H1 (cell line): ENCODE data around the gene COL25A1. TPM values are rescaled to one million over a fixed set of nuclear protein-coding genes. Genes with fewer than 3 reads are reported as not detected.

ENCODE experiments used
- CTCF ChIA-PET: fragments of 300-600 bp; sonication (Branson Sonifier 250); formaldehyde crosslinking; loops from one replicate; lab custom pipeline; 2021; ENCODE audit not compliant: partially characterized antibody; lab: Charles Lee
- POLR2A ChIA-PET: fragments of 300-600 bp; sonication (Branson Sonifier 250); formaldehyde crosslinking; loops from one replicate; lab custom pipeline; 2021; ENCODE audit warnings: inconsistent platforms; ENCODE audit not compliant: partially characterized antibody; lab: Charles Lee
- DNase-seq, 2 experiments: peaks; one replicate each; pipeline versions ENCODE4 v3.0.0 to v3.0.0-alpha.2; 2010 to 2022; ENCODE audit warnings: low spot score in 2 of 2, low read depth in 1 of 2, mixed read lengths in 1 of 2
- FAIRE-seq: peaks from 2 replicates; lab custom pipeline; 2011; peaks lifted over from hg19 to GRCh38; lab: Jason Lieb, UNC
- H2AFZ ChIP-seq: 2 replicates; pipeline ENCODE4 v1.8.1; 2012; ENCODE audit warnings: low read length, inconsistent platforms
- H2AK5ac ChIP-seq: 2 replicates; pipeline ENCODE4 v1.6.1; 2013; ENCODE audit warnings: low read depth, low read length
- H2BK120ac ChIP-seq: replicated peaks from 2 replicates; pipeline ENCODE3; 2013; ENCODE audit warnings: low read depth, low read length, inconsistent platforms
- H2BK12ac ChIP-seq: 2 replicates; pipeline ENCODE4 v1.6.1; 2013; ENCODE audit warnings: low read depth, low read length
- H2BK15ac ChIP-seq: 2 replicates; pipeline ENCODE4 v1.6.1; 2013; ENCODE audit warnings: low read length
- H2BK20ac ChIP-seq: 2 replicates; pipeline ENCODE4 v1.6.1; 2013; ENCODE audit warnings: low read length
- H2BK5ac ChIP-seq: 2 replicates; pipeline ENCODE4 v1.6.1; 2013; ENCODE audit warnings: low read depth, low read length
- H3K14ac ChIP-seq: 2 replicates; pipeline ENCODE4 v1.6.1; 2013; ENCODE audit warnings: inconsistent platforms; ENCODE audit not compliant: insufficient read length
- H3K18ac ChIP-seq: 2 replicates; pipeline ENCODE4 v1.6.1; 2013; ENCODE audit warnings: low read length; ENCODE audit errors: extremely low read depth
- H3K23ac ChIP-seq: 2 replicates; pipeline ENCODE4 v1.6.1; 2013; ENCODE audit warnings: inconsistent platforms; ENCODE audit not compliant: insufficient read length
- H3K23me2 ChIP-seq: 2 replicates; pipeline ENCODE4 v1.6.1; 2013; ENCODE audit warnings: low read depth, low read length
- H3K27ac ChIP-seq: 2 replicates; pipeline ENCODE4 v1.6.1; 2011; ENCODE audit warnings: low read depth, low read length, inconsistent platforms
- H3K27me3 ChIP-seq, 4 experiments: replicated peaks in 1 of 4; 1 replicate in 1 of 4; 2 replicates in 3 of 4; pipeline versions ENCODE4 v1.6.1 to v1.8.1; 2011 to 2013; ENCODE audit warnings: low read length in 3 of 4, mild to moderate bottlenecking in 3 of 4, inconsistent platforms in 2 of 4, mixed read lengths in 2 of 4, moderate library complexity in 1 of 4; ENCODE audit not compliant: control insufficient read depth in 3 of 4, insufficient read depth in 3 of 4; ENCODE audit errors: extremely low read depth in 1 of 4
- H3K36me3 ChIP-seq, 4 experiments: 2 replicates each; pipeline versions ENCODE4 v1.6.1 to v1.8.1; 2011 to 2013; ENCODE audit warnings: mild to moderate bottlenecking in 4 of 4, low read length in 3 of 4, moderate library complexity in 2 of 4, control low read depth in 1 of 4, inconsistent platforms in 1 of 4; ENCODE audit not compliant: insufficient read depth in 4 of 4, control insufficient read depth in 2 of 4
- H3K4ac ChIP-seq: replicated peaks from 2 replicates; pipeline ENCODE3; 2013; ENCODE audit warnings: low read length, low read depth, mixed read lengths, inconsistent platforms; ENCODE audit not compliant: insufficient read length
- H3K4me1 ChIP-seq, 4 experiments: replicated peaks in 1 of 4; 1 replicate in 1 of 4; 2 replicates in 3 of 4; pipeline versions ENCODE4 v1.6.1 to v1.8.1; 2011 to 2013; ENCODE audit warnings: low read length in 3 of 4, inconsistent platforms in 2 of 4, mixed read lengths in 1 of 4; ENCODE audit not compliant: insufficient read depth in 4 of 4, control insufficient read depth in 3 of 4
- H3K4me2 ChIP-seq, 2 experiments: 2 replicates each; pipeline versions ENCODE4 v1.6.1 to v1.8.1; 2011 to 2013; ENCODE audit warnings: low read depth in 2 of 2, low read length in 2 of 2, control low read depth in 1 of 2, inconsistent platforms in 1 of 2, mild to moderate bottlenecking in 1 of 2; ENCODE audit not compliant: insufficient read depth in 1 of 2
- H3K4me3 ChIP-seq, 4 experiments: fragments of 200-600, 300-600 bp in 1 of 4; sonication (generic), shearing (Covaris generic), sonication (Bioruptor Twin) in 1 of 4; 2 replicates each; pipeline versions ENCODE4 v1.5.1 to v1.8.1; 2011 to 2016; ENCODE audit warnings: low read length in 4 of 4, low read depth in 3 of 4, control low read depth in 2 of 4, inconsistent platforms in 2 of 4, mild to moderate bottlenecking in 2 of 4, mixed read lengths in 1 of 4, moderate library complexity in 1 of 4; ENCODE audit not compliant: insufficient read depth in 2 of 4; ENCODE audit errors: extremely low read depth in 1 of 4
- H3K56ac ChIP-seq: replicated peaks from 2 replicates; pipeline ENCODE3; 2013; ENCODE audit warnings: low read depth, mild to moderate bottlenecking, mixed read lengths, low read length, inconsistent platforms; ENCODE audit not compliant: insufficient read length
- H3K79me1 ChIP-seq: 2 replicates; pipeline ENCODE4 v1.6.1; 2013; ENCODE audit warnings: low read depth, low read length, control low read depth
- H3K79me2 ChIP-seq, 2 experiments: 2 replicates each; pipeline versions ENCODE4 v1.6.1 to v1.8.1; 2012 to 2013; ENCODE audit warnings: low read length in 2 of 2, mild to moderate bottlenecking in 2 of 2, inconsistent platforms in 1 of 2; ENCODE audit not compliant: insufficient read depth in 2 of 2, control insufficient read depth in 1 of 2
- H3K9ac ChIP-seq, 4 experiments: replicated peaks in 1 of 4; 1 replicate in 1 of 4; 2 replicates in 3 of 4; pipeline versions ENCODE4 v1.6.1 to v1.8.1; 2011 to 2013; ENCODE audit warnings: low read depth in 3 of 4, low read length in 3 of 4, control low read depth in 2 of 4, mild to moderate bottlenecking in 2 of 4, moderate library complexity in 2 of 4, inconsistent platforms in 1 of 4; ENCODE audit errors: extremely low read depth in 1 of 4
- H3K9me3 ChIP-seq, 2 experiments: 2 replicates each; pipeline versions ENCODE4 v1.6.1 to v1.8.1; 2012 to 2013; ENCODE audit warnings: mild to moderate bottlenecking in 2 of 2, moderate library complexity in 2 of 2, control low read depth in 1 of 2, inconsistent platforms in 1 of 2, low read depth in 1 of 2, low read length in 1 of 2, mixed read lengths in 1 of 2; ENCODE audit not compliant: insufficient read depth in 2 of 2
- H4K20me1 ChIP-seq, 2 experiments: replicated peaks in 1 of 2; 2 replicates each; pipeline versions ENCODE3 to v1.8.1; 2011 to 2013; ENCODE audit warnings: inconsistent platforms in 2 of 2, low read length in 2 of 2, mild to moderate bottlenecking in 1 of 2; ENCODE audit not compliant: insufficient read depth in 2 of 2, control insufficient read depth in 1 of 2
- H4K5ac ChIP-seq: 2 replicates; pipeline ENCODE4 v1.6.1; 2013; ENCODE audit warnings: low read length, low read depth, mixed read lengths, inconsistent platforms; ENCODE audit not compliant: insufficient read length
- H4K8ac ChIP-seq: 2 replicates; pipeline ENCODE4 v1.8.0; 2013; ENCODE audit warnings: mild to moderate bottlenecking, moderate library complexity, low read length, inconsistent platforms; ENCODE audit not compliant: insufficient read depth; ENCODE audit errors: extremely low read depth
- H4K91ac ChIP-seq: replicated peaks from 2 replicates; pipeline ENCODE3; 2013; ENCODE audit warnings: low read length, mixed read lengths, inconsistent platforms; ENCODE audit not compliant: insufficient read length
- CTCF ChIP-seq, 3 experiments: IDR thresholded peaks; 1 replicate in 2 of 3; 2 replicates in 1 of 3; pipeline versions ENCODE4 v1.5.1 to v1.6.1; 2011; ENCODE audit warnings: low read length in 3 of 3, mild to moderate bottlenecking in 3 of 3, inconsistent platforms in 2 of 3, low read depth in 1 of 3, moderate library complexity in 1 of 3; ENCODE audit not compliant: insufficient read depth in 1 of 3; ENCODE audit errors: control extremely low read depth in 1 of 3
- EP300 ChIP-seq, 2 experiments: IDR thresholded peaks; 1 replicate in 1 of 2; 2 replicates in 1 of 2; pipeline ENCODE4 v1.6.1; 2011 to 2012; ENCODE audit warnings: low read depth in 2 of 2, low read length in 2 of 2, mild to moderate bottlenecking in 2 of 2, borderline replicate concordance in 1 of 2, inconsistent platforms in 1 of 2, moderate library complexity in 1 of 2
- GABPA ChIP-seq: IDR thresholded peaks from 2 replicates; pipeline ENCODE4 v1.6.1; 2011; ENCODE audit warnings: mild to moderate bottlenecking, low read length, moderate library complexity, borderline replicate concordance; ENCODE audit not compliant: insufficient read depth
- JUN ChIP-seq: IDR thresholded peaks from 2 replicates; pipeline ENCODE4 v1.6.1; 2011; ENCODE audit warnings: low read depth, mild to moderate bottlenecking, improper control_type of control experiment, low read length
- KDM5A ChIP-seq: fragments of 200-600 bp; IDR thresholded peaks from 2 replicates; pipeline ENCODE4 v1.7.1; 2012; ENCODE audit warnings: mild to moderate bottlenecking, low read length, inconsistent platforms, mixed read lengths
- PHF8 ChIP-seq: fragments of 200-600 bp; sonication (generic); conservative IDR thresholded peaks from 2 replicates; pipeline ENCODE4 v1.7.1; 2012; ENCODE audit warnings: low read depth, mild to moderate bottlenecking, inconsistent platforms, low read length, moderate library complexity
- SRF ChIP-seq: IDR thresholded peaks from 2 replicates; pipeline ENCODE4 v1.6.1; 2011; ENCODE audit warnings: mild to moderate bottlenecking, low read depth, low read length, moderate library complexity
- TCF12 ChIP-seq: IDR thresholded peaks from 2 replicates; pipeline ENCODE4 v1.6.1; 2011; ENCODE audit warnings: low read depth, mild to moderate bottlenecking, low read length
- WGBS, 2 experiments: shearing (Covaris generic) in 1 of 2; methylation state at CpG; one replicate each; pipeline versions ENCODE4 v1.1.6 to v1.1.7; 2013 to 2015; ENCODE audit warnings: low lambda C conversion rate in 2 of 2, mixed read lengths in 2 of 2, inconsistent platforms in 1 of 2, low coverage in 1 of 2, missing lambda C conversion rate in 1 of 2; ENCODE audit not compliant: insufficient replicate concordance in 2 of 2, insufficient coverage in 1 of 2, insufficient read length in 1 of 2; ENCODE audit errors: extremely low coverage in 1 of 2, missing lambda C conversion rate in 1 of 2; 5-methylcytosine and 5-hydroxymethylcytosine counted together
- polyA plus RNA-seq, 7 experiments: library from polyadenylated mRNA; depleted of rRNA in 3 of 7; stranded (reverse) in 5 of 7; unstranded in 2 of 7; fragments of >200 nt in 5 of 7; fragments of 200-250 nt in 2 of 7; gene quantifications; 1 replicate in 5 of 7; 2 replicates in 1 of 7; 4 replicates in 1 of 7; pipeline versions ENCODE4 v1.2.1 to v1.2.3, GENCODE V29; 2011 to 2013; ENCODE audit warnings: missing spikeins in 2 of 7, mixed read lengths in 2 of 7
- total RNA-seq: library from RNA; stranded (reverse); fragmentation: NEBNext Ultra II Directional; extraction: Animal tissue kit (Norgen Biotek cat#: 25700); gene quantifications from 2 replicates; pipeline ENCODE4 v1.2.1, GENCODE V29; 2021

The COL25A1 gene
- total and polyA plus RNA-seq, 2 of the 8 experiments (the other 6 are each of a cell fraction or from before 2014, with no cell fraction given) = 1.1 to 8.3 TPM

GRCh38 chr4:108820492-108821350 is 481.7 kb downstream of the COL25A1 start:
- FAIRE-seq (no peak), DNase-seq (no peak)
- no peaks in the 10 kb centered on the region for H3K36me3 ChIP-seq
- no peak overlapping the region for H3K4me2 ChIP-seq
- no peak overlapping the region for H3K27ac ChIP-seq
- POLR2A ChIA-PET = no interaction called here
- H2BK12ac ChIP-seq = no peak overlapping the region
- H3K18ac ChIP-seq = no peak overlapping the region
- 100% methylated on average over 1 of the region's 1 CpG; no CpG with 5 or more reads in 1 of the 2 experiments for WGBS, 2 experiments
- H3K4ac ChIP-seq = no peak overlapping the region
- no peak overlapping the region for H3K4me3 ChIP-seq
- CTCF ChIA-PET = interaction anchor here (0.7 to 1.2 kb wide), 3 partner anchors 9 to 511 kb away, joined by 3 to 4 read pairs (median 3); no protein-coding TSS in a partner anchor
- no peak overlapping the region for H2BK20ac ChIP-seq
- no peak overlapping the region for H3K56ac ChIP-seq
- no peak overlapping the region for H3K23ac ChIP-seq
- H2BK15ac ChIP-seq = no peak overlapping the region
- no peaks in the 10 kb centered on the region for H3K79me2 ChIP-seq
- H3K9ac ChIP-seq = no peak overlapping the region
- no peaks in the 10 kb centered on the region for H4K20me1 ChIP-seq
- H2AFZ ChIP-seq = no peak overlapping the region
- no peak overlapping the region for H3K14ac ChIP-seq
- H3K27me3 ChIP-seq = peaks cover 0 to 1% (median 0%) of the 10 kb centered on the region in 4 experiments; a peak in 2 of 7 replicates
- H3K9me3 ChIP-seq = no peaks in the 10 kb centered on the region
- H3K4me1 ChIP-seq = no peaks in the 10 kb centered on the region
- H2AK5ac ChIP-seq = no peak overlapping the region
- H3K23me2 ChIP-seq = no peaks in the 10 kb centered on the region
- no peak overlapping the region for H4K8ac ChIP-seq
- H2BK5ac ChIP-seq = no peak overlapping the region
- no peak overlapping the region for H4K91ac ChIP-seq
- H4K5ac ChIP-seq = no peak overlapping the region
- H3K79me1 ChIP-seq = no peaks in the 10 kb centered on the region
- no peak overlapping the region for H2BK120ac ChIP-seq
- no peak for TF ChIP-seq KDM5A
- TF ChIP-seq PHF8 = no peak
- TF ChIP-seq TCF12 = no peak
- no peak for TF ChIP-seq SRF
- TF ChIP-seq JUN = no peak
- no peak for TF ChIP-seq CTCF (IDR thresholded peaks at IDR 0.05; ENCODE audit: control extremely low read depth in 1 of 3, insufficient read depth in 1 of 3, low read depth in 1 of 3, low read length in 3 of 3)
- TF ChIP-seq GABPA = no peak
- TF ChIP-seq EP300 (IDR thresholded peaks at IDR 0.05; ENCODE audit: borderline replicate concordance in 1 of 2, low read depth in 2 of 2, low read length in 2 of 2) = no peak
